HCT116 (cell line): ENCODE data around the gene PLPP2. TPM values are rescaled to one million over a fixed set of nuclear protein-coding genes. Genes with fewer than 3 reads are reported as not detected.

ENCODE experiments used
- ATAC-seq: fragments of 200-7000 bp; cut with Tn5 transposase; 2 replicates; pipeline ENCODE4 v1.9.1; 2020; ENCODE audit warnings: mild to moderate bottlenecking, moderate library complexity
- Bru-seq: library from RNA; stranded (reverse); fragments of 400-500 nt; gene quantifications from one replicate; lab custom pipeline; 2021; lab: Mats Ljungman, UMichigan
- BruChase-seq, 2 experiments: library from RNA; stranded (reverse); fragments of 400-500 nt; gene quantifications; one replicate each; lab custom pipeline; 2021; lab: Mats Ljungman, UMichigan
- BruUV-seq: library from RNA; stranded (reverse); fragments of 400-500 nt; replicated peaks from 2 replicates; lab custom pipeline; 2021; lab: Mats Ljungman, UMichigan
- CTCF ChIA-PET: fragments of 300-600 bp; sonication (Branson Sonifier 250); formaldehyde crosslinking; loops from one replicate; lab custom pipeline; 2021; ENCODE audit warnings: antibody characterized with exemption; lab: Charles Lee
- POLR2A ChIA-PET: fragments of 300-600, 350-600 bp; sonication (Branson Sonifier 250); formaldehyde crosslinking; loops from one replicate; lab custom pipeline; 2021; ENCODE audit warnings: antibody characterized with exemption; lab: Charles Lee
- RAD21 ChIA-PET, 2 experiments: fragments of 300-600 bp; sonication (Branson Sonifier 250); formaldehyde crosslinking; loops; one replicate each; lab custom pipeline; 2023; ENCODE audit warnings: low total read pairs in 2 of 2; ENCODE audit not compliant: uncharacterized antibody in 2 of 2, unreplicated experiment in 2 of 2, low non-redundant PET in 1 of 2; lab: Charles Lee
- DNase-seq: peaks from one replicate; pipeline ENCODE4 v3.0.0-alpha.2; 2010; ENCODE audit warnings: low read depth, low spot score
- H2AFZ ChIP-seq: fragments of 200-600 bp; shearing (Covaris generic), sonication (generic); 2 replicates; pipeline ENCODE4 v1.6.1; 2017; ENCODE audit warnings: low read depth, mixed run types, mixed read lengths, antibody characterized with exemption, low read length; ENCODE audit not compliant: poor library complexity, severe bottlenecking
- H3K27ac ChIP-seq: 2 replicates; pipeline ENCODE4 v1.5.1; 2012; ENCODE audit warnings: low read depth, low read length
- H3K27me3 ChIP-seq: fragments of 200-600 bp; sonication (generic); 2 replicates; pipeline ENCODE4 v1.6.1; 2016; ENCODE audit warnings: mixed run types, low read length, mixed read lengths; ENCODE audit not compliant: insufficient read depth
- H3K36me3 ChIP-seq, 2 experiments: fragments of 200-500 bp in 1 of 2; fragments of 200-600 bp in 1 of 2; sonication (Bioruptor generic) in 1 of 2; sonication (generic) in 1 of 2; 2 replicates each; pipeline versions ENCODE4 v1.5.1 to v1.6.1; 2014 to 2016; ENCODE audit warnings: low read length in 2 of 2, inconsistent platforms in 1 of 2, mixed read lengths in 1 of 2, mixed run types in 1 of 2; ENCODE audit not compliant: insufficient read depth in 2 of 2, control insufficient read depth in 1 of 2
- H3K4me1 ChIP-seq, 2 experiments: fragments of 200-600 bp in 1 of 2; sonication (generic) in 1 of 2; 2 replicates each; pipeline versions ENCODE4 v1.5.1 to v1.6.1; 2012 to 2017; ENCODE audit warnings: low read length in 2 of 2, inconsistent platforms in 1 of 2, mild to moderate bottlenecking in 1 of 2, mixed read lengths in 1 of 2, mixed run types in 1 of 2, moderate library complexity in 1 of 2; ENCODE audit not compliant: insufficient read depth in 2 of 2, control insufficient read depth in 1 of 2
- H3K4me2 ChIP-seq: fragments of 200-600 bp; sonication (generic); 2 replicates; pipeline ENCODE4 v1.6.1; 2017; ENCODE audit warnings: mixed run types, low read length, mixed read lengths
- H3K4me3 ChIP-seq, 2 experiments: fragments of 200-600 bp in 1 of 2; sonication (generic) in 1 of 2; replicated peaks in 1 of 2; 2 replicates each; pipeline ENCODE4 v1.5.1; 2011 to 2016; ENCODE audit warnings: low read length in 2 of 2, control low read depth in 1 of 2, low read depth in 1 of 2, mild to moderate bottlenecking in 1 of 2, mixed read lengths in 1 of 2, mixed run types in 1 of 2
- H3K79me2 ChIP-seq: fragments of 200-600 bp; sonication (generic); 2 replicates; pipeline ENCODE4 v1.6.1; 2017; ENCODE audit warnings: mild to moderate bottlenecking, mixed run types, low read length, moderate library complexity, mixed read lengths; ENCODE audit not compliant: insufficient read depth
- H3K9ac ChIP-seq: fragments of 200-600 bp; sonication (generic); 2 replicates; pipeline ENCODE4 v1.6.1; 2016; ENCODE audit warnings: low read length, mixed read lengths
- H3K9me2 ChIP-seq: fragments of 200-600 bp; sonication (generic), shearing (Covaris generic); 2 replicates; pipeline ENCODE4 v1.6.1; 2017; ENCODE audit warnings: mixed run types, mild to moderate bottlenecking, moderate library complexity; ENCODE audit not compliant: insufficient read depth
- H3K9me3 ChIP-seq, 2 experiments: fragments of 200-500 bp in 1 of 2; fragments of 200-600 bp in 1 of 2; sonication (Bioruptor generic) in 1 of 2; sonication (generic) in 1 of 2; 2 replicates each; pipeline ENCODE4 v1.6.1; 2014 to 2017; ENCODE audit warnings: low read length in 2 of 2, mixed read lengths in 2 of 2, inconsistent platforms in 1 of 2, low read depth in 1 of 2, mild to moderate bottlenecking in 1 of 2, mixed run types in 1 of 2, moderate library complexity in 1 of 2; ENCODE audit not compliant: control insufficient read depth in 1 of 2, insufficient read depth in 1 of 2
- H4K20me1 ChIP-seq: fragments of 200-600 bp; sonication (generic), shearing (Covaris generic); 2 replicates; pipeline ENCODE4 v1.6.1; 2017; ENCODE audit warnings: mixed run types, mild to moderate bottlenecking, moderate library complexity; ENCODE audit not compliant: insufficient read depth
- CBX3 ChIP-seq: IDR thresholded peaks from 2 replicates; pipeline ENCODE4 v1.6.1; 2012; ENCODE audit warnings: low read depth
- CEBPB ChIP-seq: IDR thresholded peaks from 2 replicates; pipeline ENCODE4 v1.6.1; 2012; ENCODE audit warnings: low read depth
- ELF1 ChIP-seq: IDR thresholded peaks from 2 replicates; pipeline ENCODE4 v1.6.1; 2012; ENCODE audit warnings: low read depth, borderline replicate concordance
- EZH2phosphoT487 ChIP-seq: fragments of 200-600 bp; IDR thresholded peaks from 2 replicates; pipeline ENCODE4 v1.6.1; 2018; ENCODE audit warnings: antibody characterized with exemption, borderline replicate concordance
- FOSL1 ChIP-seq: IDR thresholded peaks from 2 replicates; pipeline ENCODE4 v1.6.1; 2012; ENCODE audit warnings: low read depth
- JUND ChIP-seq: IDR thresholded peaks from 2 replicates; pipeline ENCODE4 v1.6.1; 2012
- POLR2A ChIP-seq: IDR thresholded peaks from 2 replicates; pipeline ENCODE4 v1.7.0; 2011; ENCODE audit warnings: borderline replicate concordance; ENCODE audit not compliant: insufficient read depth, insufficient read length; ENCODE audit errors: extremely low read depth
- POLR2AphosphoS5 ChIP-seq: IDR thresholded peaks from 2 replicates; pipeline ENCODE4 v1.6.1; 2011; ENCODE audit warnings: mild to moderate bottlenecking, low read depth, low read length, moderate library complexity
- RAD21 ChIP-seq: IDR thresholded peaks from 2 replicates; pipeline ENCODE4 v1.6.1; 2012; ENCODE audit warnings: low read depth, mild to moderate bottlenecking
- SIN3A ChIP-seq: IDR thresholded peaks from 2 replicates; pipeline ENCODE4 v1.6.1; 2012; ENCODE audit warnings: low read depth
- TCF7L2 ChIP-seq: IDR thresholded peaks from 2 replicates; pipeline ENCODE4 v1.7.0; 2011; ENCODE audit warnings: borderline replicate concordance, inconsistent platforms; ENCODE audit not compliant: insufficient read depth, insufficient read length; ENCODE audit errors: extremely low read depth
- ZFX ChIP-seq: fragments of 450-650 bp; IDR thresholded peaks from 2 replicates; pipeline ENCODE4 v1.6.1; 2017
- ZNF274 ChIP-seq: fragments of 200-500 bp; sonication (Bioruptor generic); IDR thresholded peaks from 2 replicates; pipeline ENCODE4 v1.6.1; 2014; ENCODE audit warnings: mild to moderate bottlenecking, low read depth, low read length, inconsistent platforms
- intact Hi-C: fragments of 100-400 bp; cut with micrococcal nuclease; formaldehyde crosslinking; loops from 2 replicates; pipeline ENCODE4 v1.10.0; 2022
- long read RNA-seq: library from polyadenylated mRNA; unstranded; transcript quantifications from one replicate; pipeline ENCODE4 v2.0.0, GENCODE V29; 2021; ENCODE audit not compliant: unreplicated experiment
- polyA plus RNA-seq: library from polyadenylated mRNA; unstranded; fragments of >200 nt; gene quantifications from 2 replicates; pipeline ENCODE4 v1.2.1, GENCODE V29; 2012; ENCODE audit warnings: missing spikeins
- total RNA-seq: library from RNA; stranded (reverse); gene quantifications from one replicate; pipeline ENCODE4 v1.2.1, GENCODE V29; 2021; ENCODE audit not compliant: unreplicated experiment
- TF ChIP-seq, protein P1 (sequence below), 3 experiments: fragments of 200-600 bp in 1 of 3; sonication (generic) in 1 of 3; IDR thresholded peaks in 2 of 3; conservative IDR thresholded peaks in 1 of 3; 2 replicates each; pipeline ENCODE4 v1.5.1; 2012 to 2017; ENCODE audit warnings: low read depth in 2 of 3, low read length in 2 of 3, antibody characterized with exemption in 1 of 3, borderline replicate concordance in 1 of 3, control low read depth in 1 of 3, mild to moderate bottlenecking in 1 of 3, mixed read lengths in 1 of 3, mixed run types in 1 of 3, moderate library complexity in 1 of 3; ENCODE audit not compliant: insufficient read depth in 1 of 3
- TF ChIP-seq, protein P2 (sequence below): IDR thresholded peaks from 2 replicates; pipeline ENCODE4 v1.6.1; 2012

PLPP2 gene
- total RNA-seq = 128 TPM
- polyA plus RNA-seq = 153 and 158 TPM in 2 replicates
- percentile 82 among the genes with signal in this experiment for Bru-seq, nascent RNA
- BruChase-seq, experiment 1, labeled RNA remaining after a 6-hour chase = percentile 90 among the genes with signal in this experiment
- BruChase-seq, experiment 2, labeled RNA remaining after a 2-hour chase = percentile 91 among the genes with signal in this experiment
- long read RNA-seq, full-length matches to known transcripts = 108 of 148 reads
- long read RNA-seq, partial matches to known transcripts = 25 of 148 reads
- long read RNA-seq, other reads (novel, unspliced or antisense) = 15 of 148 reads

DNA sequence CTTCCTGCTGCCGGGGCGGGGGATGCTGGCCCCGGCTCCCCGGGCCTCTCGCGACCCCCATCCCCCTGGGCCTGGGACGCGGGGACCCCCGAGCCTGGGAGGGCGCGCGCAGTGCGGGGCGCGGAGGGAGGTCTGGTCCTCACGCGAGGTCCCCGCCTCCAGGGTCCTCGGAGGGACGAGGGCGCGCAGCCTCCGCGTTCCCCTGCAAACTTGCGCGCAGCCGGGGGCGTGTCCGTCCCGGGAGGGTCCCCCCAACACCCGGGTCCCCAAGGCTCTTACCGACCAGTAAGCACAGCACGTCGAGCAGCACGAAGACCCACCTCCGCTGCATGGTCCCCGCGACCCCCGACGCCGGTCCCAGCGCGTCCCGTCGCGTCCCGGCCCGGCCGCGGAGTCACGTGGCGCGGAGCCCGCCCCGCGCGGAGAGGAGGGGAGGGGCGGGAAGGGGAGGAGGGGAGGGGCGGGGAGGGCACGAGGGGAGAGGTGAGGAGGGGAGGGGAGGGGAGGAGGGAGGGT is at the start of gene PLPP2:
TSS of gene PLPP2 (minus strand) at position 398 of the 516 bp plus-strand sequence. CDS start at position 331, 67 bp downstream.
- peak within 1 kb of the TSS; percentile 99 for H3K27ac ChIP-seq
- peaks cover 12 to 28% of the 10 kb centered on the region in 2 experiments for H3K4me1 ChIP-seq
- H3K79me2 ChIP-seq = peaks cover 47% of the 10 kb centered on the region
- no peaks in the 10 kb centered on the region for H3K9me3 ChIP-seq
- H3K9me2 ChIP-seq = no peaks in the 10 kb centered on the region
- H3K4me2 ChIP-seq = peak within 1 kb of the TSS; percentile 84
- peaks cover 14% of the 10 kb centered on the region in 2 experiments; a peak in 3 of 4 replicates for H3K36me3 ChIP-seq
- H3K27me3 ChIP-seq = no peaks in the 10 kb centered on the region
- intact Hi-C loops = no loop called here
- H4K20me1 ChIP-seq = no peaks in the 10 kb centered on the region
- POLR2A ChIA-PET = no interaction called here
- ATAC-seq (peak; percentile 44), DNase-seq (no peak)
- no TSS peak for BruUV-seq
- CTCF ChIA-PET = no interaction called here
- no peak for TF ChIP-seq ZNF274
- no peak for TF ChIP-seq CBX3
- peak; percentile 50; the same call in 1 of the 2 replicates for TF ChIP-seq ZFX
- TF ChIP-seq, protein P1, sequence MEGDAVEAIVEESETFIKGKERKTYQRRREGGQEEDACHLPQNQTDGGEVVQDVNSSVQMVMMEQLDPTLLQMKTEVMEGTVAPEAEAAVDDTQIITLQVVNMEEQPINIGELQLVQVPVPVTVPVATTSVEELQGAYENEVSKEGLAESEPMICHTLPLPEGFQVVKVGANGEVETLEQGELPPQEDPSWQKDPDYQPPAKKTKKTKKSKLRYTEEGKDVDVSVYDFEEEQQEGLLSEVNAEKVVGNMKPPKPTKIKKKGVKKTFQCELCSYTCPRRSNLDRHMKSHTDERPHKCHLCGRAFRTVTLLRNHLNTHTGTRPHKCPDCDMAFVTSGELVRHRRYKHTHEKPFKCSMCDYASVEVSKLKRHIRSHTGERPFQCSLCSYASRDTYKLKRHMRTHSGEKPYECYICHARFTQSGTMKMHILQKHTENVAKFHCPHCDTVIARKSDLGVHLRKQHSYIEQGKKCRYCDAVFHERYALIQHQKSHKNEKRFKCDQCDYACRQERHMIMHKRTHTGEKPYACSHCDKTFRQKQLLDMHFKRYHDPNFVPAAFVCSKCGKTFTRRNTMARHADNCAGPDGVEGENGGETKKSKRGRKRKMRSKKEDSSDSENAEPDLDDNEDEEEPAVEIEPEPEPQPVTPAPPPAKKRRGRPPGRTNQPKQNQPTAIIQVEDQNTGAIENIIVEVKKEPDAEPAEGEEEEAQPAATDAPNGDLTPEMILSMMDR (IDR thresholded peaks at IDR 0.05 in 2 of 3, conservative IDR thresholded peaks at IDR 0.05 in 1 of 3; ENCODE audit: borderline replicate concordance in 1 of 3, insufficient read depth in 1 of 3, low read depth in 2 of 3, low read length in 2 of 3) = no peak
- TF ChIP-seq RAD21 = no peak
- no peak for TF ChIP-seq FOSL1
- TF ChIP-seq POLR2A = no peak
- TF ChIP-seq JUND = no peak
- TF ChIP-seq SIN3A = no peak
- no peak for TF ChIP-seq TCF7L2
- no peak for TF ChIP-seq ELF1
- TF ChIP-seq CEBPB = no peak
- no peak for TF ChIP-seq EZH2phosphoT487
- peak; percentile 36; the same call in 1 of the 2 replicates for TF ChIP-seq POLR2AphosphoS5
- TF ChIP-seq, protein P2, sequence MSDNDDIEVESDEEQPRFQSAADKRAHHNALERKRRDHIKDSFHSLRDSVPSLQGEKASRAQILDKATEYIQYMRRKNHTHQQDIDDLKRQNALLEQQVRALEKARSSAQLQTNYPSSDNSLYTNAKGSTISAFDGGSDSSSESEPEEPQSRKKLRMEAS = peak; percentile 83
- H3K9ac ChIP-seq = peak within 1 kb of the TSS; percentile 97
- H2AFZ ChIP-seq = no peak within 1 kb of the TSS
- H3K4me3 ChIP-seq = peak within 1 kb of the TSS; percentile 69 to 77
- RAD21 ChIA-PET = no interaction called here
